HG02588 (cell line): Measurements from ENCODE around the gene CSTF3.
"Not testable (repeated sequence)": the region's sequence is repeated elsewhere in the genome, so short reads cannot be mapped to it uniquely, and the experiment has no call there.

Experiments
- ATAC-seq: cut with Tn5 transposase; IDR thresholded peaks from one replicate; pipeline ENCODE4 v1.9.1; 2021; ENCODE audit warnings: mild to moderate bottlenecking, moderate library complexity; ENCODE audit not compliant: unreplicated experiment

CSTF3 gene

DNA sequence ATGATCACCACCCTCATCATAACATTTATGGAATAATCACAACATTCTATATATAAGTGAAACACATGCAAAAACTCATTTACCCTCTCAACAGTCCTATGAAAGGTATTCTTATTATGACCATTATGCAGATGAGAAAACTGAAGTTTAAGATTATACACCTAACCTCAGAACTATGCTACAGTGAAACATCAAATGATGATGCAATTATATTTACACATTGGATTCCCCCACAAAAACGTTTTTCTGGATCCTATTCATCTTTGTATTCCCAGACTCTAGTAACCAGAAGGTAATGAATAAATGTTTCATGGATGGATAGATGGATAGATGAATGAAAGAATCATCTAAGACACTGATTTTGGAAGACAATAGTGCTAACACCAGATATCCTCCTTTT, 67.1 kb downstream of the CSTF3 start:
- no peak for ATAC-seq

GRCh38 chr11:33089776-33090175, 71.5 kb downstream of the CSTF3 start:
- ATAC-seq, result no peak

DNA sequence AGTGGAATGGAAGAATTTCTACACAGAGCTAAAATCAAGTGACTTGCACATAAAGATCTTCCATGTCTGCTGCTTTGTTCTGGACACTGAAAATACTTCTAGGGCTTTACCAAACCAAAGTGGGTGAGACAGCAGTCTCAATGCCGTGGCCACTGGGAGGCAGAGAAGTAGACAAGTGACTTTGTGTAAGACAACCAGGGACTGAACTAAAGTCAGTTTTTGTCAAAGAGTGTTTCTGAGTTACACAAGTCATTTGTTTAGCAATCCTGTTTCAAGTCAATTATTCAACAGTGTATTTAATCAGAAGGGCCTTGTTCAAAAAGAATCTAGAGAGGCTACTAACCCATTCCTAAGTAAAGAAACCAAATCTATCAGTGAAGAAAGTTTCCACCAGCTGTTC, 75.3 kb downstream of the CSTF3 start:
- ATAC-seq, result no peak

DNA sequence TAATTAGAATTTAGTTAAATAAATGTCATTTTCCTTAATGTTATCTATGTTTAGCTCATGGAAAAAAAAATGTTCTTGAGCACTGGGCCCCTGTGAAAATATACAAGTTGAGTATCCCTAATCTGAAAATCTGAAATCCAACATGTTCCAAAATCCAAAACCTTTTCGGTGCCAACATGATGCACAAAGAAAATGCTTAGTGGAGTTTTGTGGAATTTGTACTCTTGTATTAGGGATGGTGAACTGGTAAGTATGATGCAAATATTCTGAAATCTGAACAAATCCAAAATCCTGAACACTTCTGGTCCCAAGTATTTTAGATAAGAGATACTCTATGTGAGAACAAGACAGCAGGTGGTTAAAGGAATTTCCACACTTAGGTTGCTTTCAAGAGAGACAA, 77.4 kb downstream of the CSTF3 start:
- no peak for ATAC-seq

- no peak for ATAC-seq
Observed at GRCh38 chr11:33072465-33072864, 88.8 kb downstream of the CSTF3 start.

GRCh38 chr11:33068611-33069340, 92.5 kb downstream of the CSTF3 start:
- ATAC-seq, result no peak

GRCh38 chr11:33067294-33067693, 94.0 kb downstream of the CSTF3 start:
- no peak for ATAC-seq

DNA sequence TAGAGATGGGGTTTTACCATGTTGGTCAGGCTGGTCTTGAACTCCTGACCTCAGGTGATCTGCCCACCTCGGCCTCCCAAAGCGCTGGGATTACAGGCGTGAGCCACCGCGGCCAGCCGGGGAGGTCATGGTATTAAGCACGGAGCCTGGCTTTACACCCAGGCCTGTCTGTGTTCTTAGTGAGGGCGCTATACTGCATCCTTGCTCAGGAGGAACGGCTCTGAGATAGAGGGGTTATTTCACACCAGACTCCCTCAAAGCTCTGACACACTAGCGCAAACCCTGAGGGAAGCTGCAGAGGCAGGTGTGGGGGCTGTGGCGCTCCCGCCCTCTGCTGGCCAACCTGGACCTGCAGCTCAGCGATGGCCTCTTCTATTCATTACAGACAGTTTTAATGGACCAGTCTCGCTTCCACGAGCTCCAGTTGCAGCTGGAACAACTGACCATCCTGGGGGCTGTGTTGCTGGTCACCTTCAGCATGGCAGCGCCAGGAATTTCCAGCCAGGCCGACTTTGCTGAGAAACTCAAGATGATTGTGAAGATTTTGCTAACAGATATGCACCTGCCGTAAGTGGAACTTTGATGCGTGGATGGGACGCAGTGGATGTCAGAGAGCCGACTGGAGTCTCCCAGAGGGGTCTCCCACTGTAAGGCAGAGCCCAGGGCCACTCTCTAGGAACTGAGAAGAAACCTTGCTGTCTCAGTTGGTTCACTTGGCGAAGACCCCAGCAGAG, 95.7 kb downstream of the CSTF3 start:
- peak; percentile 58 for ATAC-seq

GRCh38 chr11:33064866-33065265, 96.4 kb downstream of the CSTF3 start:
- ATAC-seq, result no peak

DNA sequence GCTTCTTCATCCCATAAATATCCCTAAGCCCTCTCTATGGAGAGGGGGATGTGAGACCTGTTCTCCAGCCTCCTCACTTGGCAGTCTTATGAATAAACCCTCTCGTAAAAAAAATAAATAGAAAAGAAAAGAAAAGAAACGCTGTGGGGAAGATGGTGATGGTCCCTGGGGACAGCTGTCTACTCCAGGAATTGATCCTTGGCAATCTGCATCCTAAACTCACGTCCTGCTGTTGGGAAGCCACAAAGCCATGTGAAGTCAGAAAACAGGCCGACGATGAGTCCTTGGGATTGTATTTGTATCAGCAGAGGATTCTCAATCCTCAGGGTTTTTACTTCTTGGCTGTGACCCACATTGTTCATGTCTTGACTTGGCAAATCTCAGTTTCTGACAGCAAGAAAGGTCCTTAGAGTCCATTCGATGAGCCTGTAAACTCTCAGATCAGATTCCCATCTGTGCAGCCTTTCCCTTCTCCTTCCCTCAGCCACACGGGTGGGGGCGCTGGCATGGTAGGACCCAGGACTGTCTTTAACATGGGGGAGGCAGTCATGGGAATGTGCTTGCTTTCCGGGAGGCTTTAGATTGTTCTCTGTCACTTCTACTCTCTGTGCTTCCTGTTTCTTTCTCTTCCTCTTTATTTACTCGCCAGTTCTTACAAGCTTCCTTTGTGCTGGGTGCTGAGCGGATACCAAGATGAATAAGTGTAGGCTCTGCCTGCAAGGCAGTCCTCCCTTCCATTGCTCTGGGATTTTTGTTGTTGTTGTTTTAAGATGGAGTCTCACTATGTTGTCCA, 97.1 kb downstream of the CSTF3 start:
- no peak for ATAC-seq

DNA sequence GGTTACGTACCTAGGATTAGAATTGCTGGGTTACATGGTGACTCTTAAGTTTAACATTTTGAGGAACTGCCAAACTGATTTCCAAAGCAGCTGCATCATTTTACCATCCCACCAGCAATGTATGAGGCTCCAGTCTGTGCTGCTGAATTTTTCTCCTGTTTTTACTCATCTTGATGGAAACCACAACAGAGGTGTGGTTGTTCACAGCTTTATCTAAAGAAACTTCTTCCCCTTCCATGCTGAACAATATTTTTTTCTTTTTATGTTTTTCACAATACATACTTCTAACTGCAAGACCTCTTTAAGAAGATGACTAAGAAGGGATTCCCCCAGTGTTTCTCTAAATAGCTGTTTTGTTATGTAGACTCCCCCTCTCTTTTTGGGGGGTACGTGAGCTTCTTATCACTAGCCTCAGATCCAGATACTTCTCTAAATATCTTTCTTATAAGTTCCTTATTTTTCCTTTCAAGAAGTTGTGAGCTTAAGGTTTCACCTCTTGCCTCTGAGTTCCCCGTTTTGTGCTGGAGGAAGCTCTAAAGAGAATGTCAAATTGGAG, 97.9 kb downstream of the CSTF3 start:
- ATAC-seq, result peak; percentile 39

DNA sequence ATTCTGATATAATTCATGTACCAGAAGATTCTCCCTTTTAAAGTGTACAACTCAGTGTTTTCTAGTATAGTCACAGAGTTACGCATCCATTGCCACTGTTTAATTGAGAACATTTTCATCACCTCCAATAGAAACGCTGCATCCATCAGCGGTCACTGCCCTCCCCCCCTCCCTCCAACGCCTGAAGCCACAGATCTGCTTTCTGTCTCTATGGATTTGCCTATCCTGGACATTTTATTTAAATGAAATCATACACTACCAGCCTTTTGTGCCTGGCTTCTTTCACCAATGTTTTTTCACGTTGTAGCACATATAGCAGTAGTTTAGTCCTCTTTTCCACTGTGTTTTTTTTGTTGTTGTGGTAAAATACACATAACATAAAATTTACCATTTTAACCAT, 99.1 kb downstream of the CSTF3 start:
- ATAC-seq, result no peak

- no peak for ATAC-seq
Observed at GRCh38 chr11:33060271-33060670, 101.0 kb downstream of the CSTF3 start.

DNA sequence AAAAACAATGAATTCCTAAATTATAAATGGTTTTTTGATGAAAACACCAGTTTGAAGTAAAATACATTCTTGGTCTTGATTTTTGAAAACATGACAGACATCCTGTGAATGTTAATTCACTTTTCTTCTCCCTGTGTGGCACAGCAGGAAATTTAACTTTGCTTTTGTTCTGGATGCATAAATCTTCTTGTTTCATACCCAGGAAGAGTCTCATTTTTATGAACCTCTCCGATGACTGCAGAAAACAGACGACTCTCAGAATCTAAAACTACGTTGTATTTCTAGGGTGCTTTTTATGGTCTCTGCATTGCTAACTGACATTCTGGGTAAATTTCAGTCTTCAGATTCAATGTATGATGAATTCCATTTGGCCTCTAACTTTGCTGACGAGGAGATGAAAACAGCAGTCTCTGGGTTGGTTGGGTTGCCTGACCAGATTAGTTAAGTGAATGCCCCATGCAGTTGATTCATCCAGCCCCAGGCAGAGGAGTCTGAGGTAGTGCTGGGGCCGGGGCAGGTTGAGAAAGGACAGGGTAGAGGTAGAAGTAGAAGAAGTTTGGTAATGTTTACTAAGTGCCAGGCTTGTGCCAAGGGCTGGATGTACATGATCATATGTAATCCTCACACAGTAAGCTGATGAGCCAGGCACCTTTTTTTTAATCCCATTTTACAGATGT, 101.8 kb downstream of the CSTF3 start:
- ATAC-seq, result no peak

DNA sequence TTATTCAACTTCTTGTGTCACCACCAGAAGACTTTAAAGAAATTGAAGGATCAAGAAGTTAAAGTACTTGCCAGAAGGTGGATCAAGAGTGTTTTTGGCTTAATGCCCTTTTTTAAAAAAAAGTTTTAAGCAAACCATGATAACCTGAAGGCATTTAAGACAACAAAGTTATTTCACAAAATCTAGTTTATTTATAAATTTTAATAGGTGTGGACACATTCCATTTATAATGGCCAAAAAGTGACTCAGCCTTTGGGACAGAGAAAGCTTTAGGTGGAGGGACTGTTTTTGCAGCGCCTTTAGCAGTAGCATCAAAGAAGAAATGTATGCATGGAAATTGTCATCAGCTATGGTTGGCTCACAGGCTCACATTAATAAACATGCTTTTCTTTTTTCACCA, 104.0 kb downstream of the CSTF3 start:
- no peak for ATAC-seq

DNA sequence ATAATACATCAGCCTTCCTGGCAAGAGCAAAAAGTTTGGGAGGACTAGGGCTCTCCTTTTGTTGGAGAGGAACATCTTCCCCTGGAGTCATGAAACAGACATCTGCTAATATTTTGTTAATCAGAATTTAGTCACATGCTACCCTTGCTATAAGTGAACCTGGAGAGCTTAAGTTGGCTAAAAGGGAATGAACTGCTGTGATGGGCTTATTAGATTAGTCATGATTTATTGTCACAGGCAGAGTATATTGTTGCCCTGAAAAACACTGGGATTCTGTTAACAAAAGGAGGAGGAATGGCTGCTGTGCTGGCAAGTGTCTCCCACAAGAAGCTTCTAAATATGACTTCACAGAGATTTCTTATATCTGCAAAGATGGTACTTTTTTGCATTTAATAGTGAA, 105.9 kb downstream of the CSTF3 start:
- no peak for ATAC-seq

- ATAC-seq, result no peak
Observed at GRCh38 chr11:33052231-33052630, 109.0 kb downstream of the CSTF3 start.

GRCh38 chr11:33049565-33050408, 111.5 kb downstream of the CSTF3 start:
- not testable (repeated sequence) for ATAC-seq

GRCh38 chr11:33048701-33049100, 112.6 kb downstream of the CSTF3 start:
- ATAC-seq, result not testable (repeated sequence)
